HFF-Myc (cell line): Measurements from ENCODE around the gene LSM4.
"Not testable (repeated sequence)": the region's sequence is repeated elsewhere in the genome, so short reads cannot be mapped to it uniquely, and the experiment has no call there.

Experiments used
- DNase-seq: peaks from one replicate; pipeline ENCODE4 v3.0.0-alpha.2; 2011; ENCODE audit warnings: low read depth; ENCODE audit errors: extremely low read depth
- H3K4me3 ChIP-seq: replicated peaks from 2 replicates; pipeline ENCODE4 v1.5.1; 2011; ENCODE audit warnings: low read depth, mild to moderate bottlenecking, control low read depth, low read length
- TF ChIP-seq, protein P1 (sequence below): IDR thresholded peaks from 2 replicates; pipeline ENCODE4 v1.5.1; 2012; ENCODE audit warnings: mild to moderate bottlenecking, low read depth, low read length, control low read depth; ENCODE audit errors: missing control alignments

LSM4 gene

DNA sequence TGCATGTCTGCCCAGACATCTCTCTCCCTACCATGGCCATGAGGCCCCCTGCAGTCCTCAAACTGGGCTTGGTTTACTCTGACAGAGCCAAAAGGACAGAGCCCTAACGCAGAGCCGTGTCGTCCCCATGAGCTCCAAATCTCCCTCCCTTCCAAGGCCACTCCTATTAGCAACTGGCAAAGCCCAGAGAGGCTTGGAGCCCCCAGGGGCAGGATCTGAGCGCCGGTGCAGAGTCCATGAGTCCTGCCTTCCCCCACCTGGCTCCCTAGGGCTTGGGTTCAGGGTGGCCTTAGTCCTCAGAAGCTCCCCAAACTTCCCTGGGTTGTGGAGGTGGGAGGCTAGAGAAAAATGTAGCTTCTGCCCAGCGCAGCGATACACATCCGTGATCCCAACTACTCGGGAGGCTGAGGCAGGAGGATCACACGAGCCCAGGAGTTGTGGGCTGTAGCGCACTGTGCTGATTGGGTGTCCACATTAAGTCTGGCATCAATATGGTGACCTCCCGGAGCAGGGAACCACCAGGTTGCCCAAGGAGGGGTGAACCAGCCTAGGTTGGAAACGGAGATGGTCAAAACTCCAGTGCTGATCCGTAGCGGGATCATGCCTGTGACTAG, 10.1 kb upstream of the LSM4 start:
- DNase-seq: no peak
- H3K4me3 ChIP-seq: no peak overlapping the region
- TF ChIP-seq, protein P1, sequence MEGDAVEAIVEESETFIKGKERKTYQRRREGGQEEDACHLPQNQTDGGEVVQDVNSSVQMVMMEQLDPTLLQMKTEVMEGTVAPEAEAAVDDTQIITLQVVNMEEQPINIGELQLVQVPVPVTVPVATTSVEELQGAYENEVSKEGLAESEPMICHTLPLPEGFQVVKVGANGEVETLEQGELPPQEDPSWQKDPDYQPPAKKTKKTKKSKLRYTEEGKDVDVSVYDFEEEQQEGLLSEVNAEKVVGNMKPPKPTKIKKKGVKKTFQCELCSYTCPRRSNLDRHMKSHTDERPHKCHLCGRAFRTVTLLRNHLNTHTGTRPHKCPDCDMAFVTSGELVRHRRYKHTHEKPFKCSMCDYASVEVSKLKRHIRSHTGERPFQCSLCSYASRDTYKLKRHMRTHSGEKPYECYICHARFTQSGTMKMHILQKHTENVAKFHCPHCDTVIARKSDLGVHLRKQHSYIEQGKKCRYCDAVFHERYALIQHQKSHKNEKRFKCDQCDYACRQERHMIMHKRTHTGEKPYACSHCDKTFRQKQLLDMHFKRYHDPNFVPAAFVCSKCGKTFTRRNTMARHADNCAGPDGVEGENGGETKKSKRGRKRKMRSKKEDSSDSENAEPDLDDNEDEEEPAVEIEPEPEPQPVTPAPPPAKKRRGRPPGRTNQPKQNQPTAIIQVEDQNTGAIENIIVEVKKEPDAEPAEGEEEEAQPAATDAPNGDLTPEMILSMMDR: no peak

DNA sequence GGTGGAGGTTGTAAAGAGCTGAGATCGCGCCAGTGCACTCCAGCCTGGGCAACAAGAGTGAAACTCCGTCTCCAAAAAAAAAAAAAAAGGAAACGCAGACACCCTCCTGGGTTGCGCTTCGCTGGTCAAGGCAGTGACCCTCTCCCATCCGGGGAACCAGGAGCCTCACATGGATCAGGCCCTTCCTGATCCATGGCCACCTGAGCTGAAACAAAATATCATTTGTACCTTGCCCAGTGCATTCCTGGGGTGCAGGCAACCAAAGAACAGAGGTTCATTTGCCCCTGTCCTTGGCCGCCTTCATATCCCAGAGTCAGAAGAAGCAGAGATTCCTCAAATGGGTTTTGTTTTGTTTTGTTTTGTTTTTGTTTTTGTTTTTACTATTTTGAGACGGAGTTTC, 8.0 kb upstream of the LSM4 start:
- no peak for DNase-seq
- TF ChIP-seq, protein P1: no peak
- no peak overlapping the region for H3K4me3 ChIP-seq

DNA sequence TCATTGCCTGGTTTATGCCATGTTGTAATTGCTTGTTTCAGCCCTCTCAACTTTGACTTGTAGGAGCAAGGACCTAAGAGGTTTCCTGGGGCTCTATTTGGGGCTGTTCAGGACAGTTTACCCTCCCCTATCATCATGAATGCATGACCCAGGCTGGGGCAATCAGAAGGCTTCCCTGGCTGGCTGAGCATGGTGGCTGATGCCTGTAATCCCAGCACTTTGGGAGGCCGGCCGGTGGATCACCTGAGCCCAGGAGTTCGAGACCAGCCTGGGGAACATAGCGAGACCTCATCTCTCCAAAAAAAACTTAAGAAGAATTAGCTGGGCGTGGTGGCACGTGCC, 6.1 kb upstream of the LSM4 start:
- no peak for DNase-seq
- peak overlapping the region; percentile 29 for H3K4me3 ChIP-seq
- TF ChIP-seq, protein P1: no peak

DNA sequence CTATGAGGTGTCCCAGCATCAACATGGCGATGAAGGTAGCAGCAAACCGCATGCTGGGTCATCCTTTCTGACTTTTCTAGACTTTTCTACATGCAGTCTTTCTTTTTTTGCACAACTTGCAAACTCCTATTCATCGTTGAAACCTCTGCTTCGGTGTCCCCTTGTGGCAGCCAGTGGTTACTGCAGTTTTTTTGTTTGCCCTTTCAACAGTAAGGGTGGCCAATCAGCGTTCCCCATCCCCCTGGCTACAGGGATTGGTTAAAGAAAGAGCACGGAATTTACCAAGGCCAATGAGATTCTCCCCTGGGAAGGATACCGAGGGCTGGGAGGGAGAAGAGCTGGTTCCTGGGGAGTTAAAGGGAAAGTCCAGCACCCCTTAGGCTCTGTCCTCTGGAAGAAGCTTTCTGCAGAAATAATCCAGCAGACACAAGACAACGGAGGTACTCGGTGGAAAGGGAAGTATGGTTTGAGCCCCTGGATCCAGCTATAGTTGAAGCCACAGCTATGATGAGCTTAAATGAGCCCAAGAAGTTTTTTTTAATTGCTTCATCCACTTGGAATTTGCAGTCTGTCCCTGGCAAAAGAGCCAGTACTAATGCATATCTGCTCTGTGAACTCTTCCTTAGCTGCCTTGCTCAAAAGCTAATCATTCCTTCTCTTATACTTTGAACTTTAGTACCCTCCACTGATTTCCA, 5.6 kb upstream of the LSM4 start:
- TF ChIP-seq, protein P1: peak; percentile 94
- H3K4me3 ChIP-seq: peak overlapping the region; percentile 29
- peak; percentile 97 for DNase-seq

DNA sequence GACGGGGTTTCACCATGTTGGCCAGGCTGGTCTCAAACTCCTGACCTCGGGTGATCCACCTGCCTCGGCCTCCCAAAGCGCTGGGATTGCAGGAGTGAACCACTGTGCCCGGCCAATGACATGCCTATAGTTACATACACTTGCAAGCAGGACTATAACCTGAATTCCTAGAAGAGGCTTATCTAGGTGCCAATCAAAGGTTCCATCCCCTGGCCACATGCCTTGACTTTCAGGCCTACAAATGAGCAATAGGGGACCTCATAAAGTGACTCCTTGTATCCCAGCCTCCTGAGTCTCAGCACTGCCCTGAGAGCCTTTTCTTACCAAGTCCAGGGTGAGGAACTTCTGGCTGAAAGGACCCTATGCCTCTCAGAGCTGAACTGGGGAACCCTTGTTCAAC, 3.9 kb upstream of the LSM4 start:
- DNase-seq: no peak
- H3K4me3 ChIP-seq: no peak overlapping the region
- TF ChIP-seq, protein P1: no peak

DNA sequence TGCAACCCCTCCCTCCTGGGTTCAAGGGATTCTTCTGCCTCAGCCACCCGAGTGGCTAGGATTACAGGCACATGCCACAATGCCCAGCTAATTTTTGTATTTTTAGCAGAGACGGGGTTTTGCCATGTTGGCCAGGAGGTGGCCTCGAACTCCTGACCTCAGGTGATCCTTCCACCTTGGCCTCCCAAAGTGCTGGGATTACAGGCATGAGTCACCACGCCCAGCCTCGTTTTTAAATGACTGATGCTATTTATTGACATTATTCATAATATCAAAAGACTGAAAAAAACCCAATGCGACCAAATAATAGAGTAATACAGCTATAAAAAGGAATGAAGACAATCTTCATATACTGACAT, 1.5 kb upstream of the LSM4 start:
- DNase-seq, H3K4me3 ChIP-seq: not testable (repeated sequence)

DNA sequence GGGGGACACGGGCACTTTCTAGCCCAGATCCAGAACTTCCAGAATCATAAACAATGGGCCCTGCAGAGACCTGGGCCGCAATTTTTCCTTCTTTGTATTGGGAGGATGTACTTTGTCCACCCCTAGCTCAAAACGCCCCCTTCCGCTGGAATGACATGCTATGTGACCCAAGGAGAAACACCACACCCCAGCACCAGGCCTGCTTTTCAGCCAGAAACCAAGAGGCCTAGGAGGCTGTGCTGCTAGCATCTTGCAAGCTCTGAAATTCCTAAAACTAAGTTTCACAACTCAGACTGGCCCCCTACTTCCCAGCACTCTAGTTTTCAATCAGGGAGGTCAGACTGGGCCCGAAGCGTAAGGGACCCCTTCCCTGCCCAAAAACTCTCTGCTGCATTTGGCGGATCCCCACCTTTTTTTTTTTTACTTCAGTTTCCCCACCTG, 538 bp downstream of the LSM4 start:
- TF ChIP-seq, protein P1: peak; percentile 47
- no peak for DNase-seq
- peak overlapping the region; percentile 74 for H3K4me3 ChIP-seq
